Tibial artery (tissue), 4 donors: ENCODE results near the gene KCNJ6.
"Not testable (repeated sequence)": the region's sequence is repeated elsewhere in the genome, so short reads cannot be mapped to it uniquely, and the experiment has no call there.

ENCODE experiments used
- DNase-seq, 2 donors: peaks; one replicate each; pipeline ENCODE4 v3.0.0-alpha.2; 2019
- H3K27ac ChIP-seq, 2 donors: fragments of 200-600 bp; sonication (generic) in 1 of 2; 1 replicate in 1 of 2; 2 replicates in 1 of 2; pipeline ENCODE4 v1.5.1; 2018 to 2019; ENCODE audit warnings: mild to moderate bottlenecking in 1 of 2
- H3K27me3 ChIP-seq, 2 donors: fragments of 200-600 bp; sonication (generic) in 1 of 2; one replicate each; pipeline versions ENCODE4 v1.5.1 to v1.6.0; 2016 to 2019
- H3K36me3 ChIP-seq, 3 donors: fragments of 200-600 bp; sonication (generic) in 2 of 3; one replicate each; pipeline ENCODE4 v1.5.1; 2016 to 2019; ENCODE audit warnings: mild to moderate bottlenecking in 2 of 3
- H3K4me1 ChIP-seq, 4 donors: fragments of 200-600 bp; sonication (generic) in 2 of 4; 1 replicate in 3 of 4; 2 replicates in 1 of 4; pipeline ENCODE4 v1.5.1; 2016 to 2019
- H3K4me3 ChIP-seq, 2 donors: fragments of 200-600 bp; sonication (generic) in 1 of 2; 1 replicate in 1 of 2; 2 replicates in 1 of 2; pipeline ENCODE4 v1.5.1; 2018 to 2019; ENCODE audit warnings: mild to moderate bottlenecking in 2 of 2
- H3K9me3 ChIP-seq, 3 donors: fragments of 200-600 bp; sonication (generic) in 1 of 3; one replicate each; pipeline ENCODE4 v1.5.1; 2016 to 2019
- intact Hi-C: fragments of 100-400 bp; cut with DNase I; formaldehyde crosslinking; loops from one replicate; pipeline ENCODE4 v1.15.0; 2023; ENCODE audit warnings: low total_unique reads
- TF ChIP-seq, protein P1 (sequence below), 2 experiments: fragments of 200-600 bp in 1 of 2; fragments of 450-650 bp in 1 of 2; IDR thresholded peaks; one replicate each; pipeline ENCODE4 v1.5.1; 2017 to 2019; ENCODE audit warnings: antibody characterized with exemption in 2 of 2, mild to moderate bottlenecking in 1 of 2, moderate library complexity in 1 of 2

The KCNJ6 gene

DNA sequence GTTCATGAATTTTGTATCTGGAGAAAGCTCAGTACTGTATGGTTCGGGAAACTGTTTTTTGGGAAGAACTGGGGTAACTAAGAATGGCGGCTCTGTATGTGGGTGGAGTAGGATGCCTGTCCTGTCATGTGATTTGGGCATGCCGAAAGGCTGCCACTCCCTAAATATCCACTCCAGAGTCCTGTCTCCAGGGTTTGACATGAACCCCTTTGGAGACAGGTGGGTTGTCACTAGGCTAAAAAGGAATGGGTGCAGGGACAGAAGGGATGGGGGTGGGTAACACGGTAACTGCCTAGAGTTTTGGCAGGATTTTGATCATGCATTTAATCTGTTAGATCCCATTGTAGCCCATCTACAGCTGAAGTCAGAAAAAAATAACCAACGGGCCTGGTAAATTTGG, 150.1 kb downstream of the KCNJ6 start:
- Histone ChIP-seq H3K27ac (no peak overlapping the region), H3K4me1 (no peaks in the 10 kb centered on the region), H3K9me3 (no peaks in the 10 kb centered on the region), H3K4me3 (no peak overlapping the region), H3K36me3 (no peaks in the 10 kb centered on the region), H3K27me3 (no peaks in the 10 kb centered on the region)
- intact Hi-C loops = no loop called here
- DNase-seq = no peak
- TF ChIP-seq, protein P1, sequence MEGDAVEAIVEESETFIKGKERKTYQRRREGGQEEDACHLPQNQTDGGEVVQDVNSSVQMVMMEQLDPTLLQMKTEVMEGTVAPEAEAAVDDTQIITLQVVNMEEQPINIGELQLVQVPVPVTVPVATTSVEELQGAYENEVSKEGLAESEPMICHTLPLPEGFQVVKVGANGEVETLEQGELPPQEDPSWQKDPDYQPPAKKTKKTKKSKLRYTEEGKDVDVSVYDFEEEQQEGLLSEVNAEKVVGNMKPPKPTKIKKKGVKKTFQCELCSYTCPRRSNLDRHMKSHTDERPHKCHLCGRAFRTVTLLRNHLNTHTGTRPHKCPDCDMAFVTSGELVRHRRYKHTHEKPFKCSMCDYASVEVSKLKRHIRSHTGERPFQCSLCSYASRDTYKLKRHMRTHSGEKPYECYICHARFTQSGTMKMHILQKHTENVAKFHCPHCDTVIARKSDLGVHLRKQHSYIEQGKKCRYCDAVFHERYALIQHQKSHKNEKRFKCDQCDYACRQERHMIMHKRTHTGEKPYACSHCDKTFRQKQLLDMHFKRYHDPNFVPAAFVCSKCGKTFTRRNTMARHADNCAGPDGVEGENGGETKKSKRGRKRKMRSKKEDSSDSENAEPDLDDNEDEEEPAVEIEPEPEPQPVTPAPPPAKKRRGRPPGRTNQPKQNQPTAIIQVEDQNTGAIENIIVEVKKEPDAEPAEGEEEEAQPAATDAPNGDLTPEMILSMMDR (IDR thresholded peaks at IDR 0.05) = no peak

DNA sequence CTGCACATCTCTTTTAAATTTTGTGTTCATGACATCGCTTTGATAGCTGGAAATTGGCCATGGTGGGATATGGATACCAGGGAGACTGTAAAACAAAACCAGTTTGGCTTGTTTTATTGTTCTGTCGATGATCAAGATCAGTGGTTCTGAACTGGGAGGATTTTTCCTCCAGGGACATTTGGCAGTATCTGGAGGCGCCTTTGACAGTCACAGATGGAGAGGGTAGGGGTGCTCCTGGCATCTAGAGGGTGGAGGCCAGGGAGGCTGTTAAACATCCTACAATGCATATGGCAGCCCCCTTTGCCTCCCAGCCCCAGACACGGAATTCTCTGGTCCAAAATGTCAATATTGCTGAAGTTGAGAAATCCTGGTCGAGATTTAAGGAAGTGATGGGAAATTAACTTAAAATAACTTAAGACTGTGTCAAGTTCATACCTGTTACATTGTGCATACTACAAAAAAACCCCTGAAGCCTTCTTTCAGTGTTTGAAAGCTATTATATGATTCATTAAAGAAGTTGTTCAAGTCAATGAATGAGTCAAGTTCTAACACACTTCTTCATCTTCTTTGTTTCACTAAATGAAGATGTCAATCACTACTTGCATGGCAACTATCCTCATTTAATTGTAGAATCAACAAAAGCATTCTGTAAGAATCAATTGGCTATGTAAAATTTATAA, 150.9 kb downstream of the KCNJ6 start:
- no peak overlapping the region for H3K4me3 ChIP-seq
- no peak for DNase-seq
- no peaks in the 10 kb centered on the region for H3K36me3 ChIP-seq
- no peak overlapping the region for H3K27ac ChIP-seq
- no peaks in the 10 kb centered on the region for H3K27me3 ChIP-seq
- TF ChIP-seq, protein P1 (IDR thresholded peaks at IDR 0.05) = no peak
- H3K9me3 ChIP-seq = no peaks in the 10 kb centered on the region
- no peaks in the 10 kb centered on the region for H3K4me1 ChIP-seq
- intact Hi-C loops = no loop called here

DNA sequence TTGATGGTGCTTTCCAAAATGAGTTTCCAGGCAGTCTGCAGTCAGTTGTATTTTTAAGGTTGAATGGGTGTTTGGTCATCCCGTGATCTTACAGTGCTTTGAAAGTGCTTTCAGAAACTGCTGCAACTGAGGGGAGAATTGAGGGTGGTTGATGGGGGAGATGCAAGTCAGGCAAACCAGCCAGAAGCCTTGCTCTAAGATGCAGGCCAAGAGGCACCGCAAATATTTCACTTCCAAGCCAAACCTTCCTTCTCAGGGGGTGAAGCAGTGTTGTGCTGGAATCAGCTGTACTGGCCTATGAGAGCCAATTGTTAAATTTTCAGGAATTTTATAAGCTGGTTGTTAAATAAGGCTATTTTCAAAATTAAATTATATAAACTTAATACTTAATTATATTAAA, 151.6 kb downstream of the KCNJ6 start:
- intact Hi-C loops = no loop called here
- TF ChIP-seq, protein P1 (IDR thresholded peaks at IDR 0.05) = no peak
- H3K36me3 ChIP-seq = no peaks in the 10 kb centered on the region
- no peaks in the 10 kb centered on the region for H3K4me1 ChIP-seq
- no peak overlapping the region for H3K27ac ChIP-seq
- no peak for DNase-seq
- H3K9me3 ChIP-seq = no peaks in the 10 kb centered on the region
- H3K27me3 ChIP-seq = no peaks in the 10 kb centered on the region
- no peak overlapping the region for H3K4me3 ChIP-seq

DNA sequence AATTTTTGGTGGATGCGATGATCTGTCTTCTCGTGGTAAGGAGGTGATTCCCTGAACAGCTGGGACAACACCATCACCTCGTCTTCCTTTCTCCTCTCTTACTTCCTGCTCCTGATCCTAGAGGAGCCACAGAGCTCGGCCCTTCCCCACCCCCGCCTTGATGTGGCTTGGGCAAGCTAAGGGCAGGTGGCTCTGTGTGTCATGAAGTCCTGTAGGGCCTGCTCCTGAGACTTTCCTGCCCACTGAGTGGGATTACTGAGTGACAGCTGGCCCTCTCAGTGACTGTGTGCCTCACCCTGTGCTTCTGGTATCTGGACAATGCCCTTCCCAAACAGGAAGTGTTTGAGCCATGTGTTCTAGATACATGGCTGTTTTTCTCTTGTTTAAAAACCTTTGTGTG, 153.0 kb downstream of the KCNJ6 start:
- H3K27ac ChIP-seq = no peak overlapping the region
- intact Hi-C loops = no loop called here
- H3K27me3 ChIP-seq = no peaks in the 10 kb centered on the region
- H3K4me3 ChIP-seq = no peak overlapping the region
- DNase-seq = no peak
- H3K36me3 ChIP-seq = no peaks in the 10 kb centered on the region
- no peaks in the 10 kb centered on the region for H3K9me3 ChIP-seq
- H3K4me1 ChIP-seq = no peaks in the 10 kb centered on the region
- TF ChIP-seq, protein P1 (IDR thresholded peaks at IDR 0.05) = no peak

DNA sequence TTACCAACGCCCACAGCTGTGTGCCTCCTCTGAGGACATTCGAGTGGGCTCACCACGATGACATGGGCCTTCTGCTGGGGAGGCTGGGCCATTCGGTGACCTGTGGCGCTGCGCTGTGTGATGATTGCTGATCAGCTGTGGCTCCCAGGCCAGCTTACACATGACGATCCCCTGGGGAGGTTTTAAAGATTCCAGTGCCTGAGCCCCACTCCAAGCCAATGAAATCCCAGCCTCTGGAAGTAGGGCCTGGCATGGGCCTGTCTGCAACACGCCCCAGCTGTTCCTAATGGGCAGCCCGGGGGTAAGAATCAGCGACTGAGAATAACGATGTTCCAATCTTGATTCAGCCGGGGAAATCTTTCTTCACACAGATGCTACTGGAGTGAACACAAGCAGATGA, 153.7 kb downstream of the KCNJ6 start:
- Histone ChIP-seq H3K9me3 (no peaks in the 10 kb centered on the region), H3K27me3 (no peaks in the 10 kb centered on the region), H3K36me3 (no peaks in the 10 kb centered on the region), H3K27ac (no peak overlapping the region), H3K4me1 (peaks cover 0 to 4% (median 0%) of the 10 kb centered on the region in 4 donors), H3K4me3 (no peak overlapping the region)
- DNase-seq = no peak
- intact Hi-C loops = no loop called here
- TF ChIP-seq, protein P1 (IDR thresholded peaks at IDR 0.05) = no peak

DNA sequence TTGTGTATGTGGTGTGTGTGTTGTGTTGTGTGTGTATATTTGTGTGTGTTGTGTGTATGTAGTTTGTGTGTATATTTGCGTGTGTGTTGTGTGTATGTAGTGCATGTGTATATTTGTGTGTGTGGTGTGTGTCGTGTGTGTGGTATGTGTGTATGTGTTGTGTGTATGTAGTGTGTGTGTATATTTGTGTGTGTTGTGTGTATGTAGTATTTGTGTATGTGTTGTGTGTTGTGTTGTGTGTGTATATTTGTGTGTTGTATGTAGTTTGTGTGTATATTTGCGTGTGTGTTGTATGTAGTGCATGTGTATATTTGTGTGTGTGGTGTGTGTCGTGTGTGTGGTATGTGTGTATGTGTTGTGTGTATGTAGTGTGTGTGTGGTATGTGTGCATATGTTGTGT, 154.9 kb downstream of the KCNJ6 start:
- H3K27me3 ChIP-seq, intact Hi-C loops, H3K27ac ChIP-seq, DNase-seq, H3K36me3 ChIP-seq, H3K4me1 ChIP-seq, H3K4me3 ChIP-seq, H3K9me3 ChIP-seq: not testable (repeated sequence)
